Fibroblast of pulmonary artery (primary cell): ENCODE measurements around the gene TPPP3.

Source experiments
- DNase-seq: peaks from one replicate; pipeline ENCODE4 v3.0.0-alpha.2; 2010; ENCODE audit warnings: low read depth
- H3K4me3 ChIP-seq: replicated peaks from 2 replicates; pipeline ENCODE4 v1.5.1; 2011; ENCODE audit warnings: low read depth, mild to moderate bottlenecking, control low read depth, low read length, moderate library complexity
- CTCF ChIP-seq: IDR thresholded peaks from 2 replicates; pipeline ENCODE4 v1.5.1; 2011; ENCODE audit warnings: mild to moderate bottlenecking, control low read depth, low read length, inconsistent platforms; ENCODE audit errors: missing control alignments

Gene TPPP3

GRCh38 chr16:67412294-67412693 lies 19.0 kb upstream of the TPPP3 start:
- H3K4me3 ChIP-seq, result no peak overlapping the region
- no peak for DNase-seq
- TF ChIP-seq CTCF, result no peak

- TF ChIP-seq CTCF, result no peak
- no peak overlapping the region for H3K4me3 ChIP-seq
- DNase-seq, result no peak
Observed at GRCh38 chr16:67411339-67411738, 18.0 kb upstream of the TPPP3 start.

GRCh38 chr16:67409631-67410030 lies 16.3 kb upstream of the TPPP3 start:
- DNase-seq, result no peak
- TF ChIP-seq CTCF, result no peak
- no peak overlapping the region for H3K4me3 ChIP-seq

- TF ChIP-seq CTCF, result no peak
- DNase-seq, result no peak
Observed at GRCh38 chr16:67407788-67408452, 14.6 kb upstream of the TPPP3 start.

GRCh38 chr16:67407176-67407787 lies 14.0 kb upstream of the TPPP3 start:
- H3K4me3 ChIP-seq, result no peak overlapping the region
- no peak for DNase-seq
- TF ChIP-seq CTCF, result no peak

More at GRCh38 chr16:67407788-67408452, 14.6 kb upstream of the TPPP3 start:
- H3K4me3 ChIP-seq, result no peak overlapping the region

GRCh38 chr16:67406111-67406971 lies 13.0 kb upstream of the TPPP3 start:
- no peak overlapping the region for H3K4me3 ChIP-seq
- peak; percentile 71 for DNase-seq
- TF ChIP-seq CTCF, result no peak
